Heart left ventricle (tissue), 16 donors: ENCODE data around the gene DUSP12. TPM values are rescaled to one million over a fixed set of nuclear protein-coding genes. Genes with fewer than 3 reads are reported as not detected.

Experiments
- ATAC-seq, 4 donors: fragments of 200-7000 bp; cut with Tn5 transposase; one replicate each; pipeline ENCODE4 v1.9.1; 2020 to 2022; ENCODE audit warnings: moderate library complexity in 4 of 4, mild to moderate bottlenecking in 3 of 4, moderate number of reproducible peaks in 1 of 4
- DNase-seq, 5 donors: peaks; one replicate each; pipeline ENCODE4 v3.0.0-alpha.2; 2020
- H3K27ac ChIP-seq, 12 donors: fragments of 200-600 bp; sonication (generic) in 4 of 12; one replicate each; pipeline versions ENCODE4 v1.5.0 to v1.8.0; 2016 to 2022; ENCODE audit warnings: mild to moderate bottlenecking in 2 of 12
- H3K27me3 ChIP-seq, 9 donors: fragments of 200-600 bp; sonication (generic) in 2 of 9; one replicate each; pipeline versions ENCODE4 v1.5.1 to v1.8.0; 2016 to 2022; ENCODE audit warnings: mild to moderate bottlenecking in 3 of 9
- H3K36me3 ChIP-seq, 9 donors: fragments of 200-600 bp; sonication (generic) in 2 of 9; one replicate each; pipeline versions ENCODE4 v1.5.0 to v1.8.0; 2018 to 2022; ENCODE audit warnings: mild to moderate bottlenecking in 2 of 9
- H3K4me1 ChIP-seq, 12 donors: fragments of 200-600 bp; sonication (generic) in 4 of 12; one replicate each; pipeline versions ENCODE4 v1.5.0 to v1.8.0; 2016 to 2022; ENCODE audit warnings: mild to moderate bottlenecking in 3 of 12
- H3K4me3 ChIP-seq, 12 donors: fragments of 200-600 bp; sonication (generic) in 4 of 12; one replicate each; pipeline versions ENCODE4 v1.5.0 to v1.8.0; 2017 to 2022; ENCODE audit warnings: mild to moderate bottlenecking in 9 of 12, moderate library complexity in 4 of 12
- H3K9me3 ChIP-seq, 12 donors: fragments of 200-600 bp; sonication (generic) in 4 of 12; one replicate each; pipeline versions ENCODE4 v1.5.0 to v1.8.0; 2016 to 2022; ENCODE audit warnings: mild to moderate bottlenecking in 1 of 12
- POLR2A ChIP-seq, 2 donors: fragments of 450-650 bp; IDR thresholded peaks; one replicate each; pipeline ENCODE4 v1.6.1; 2017; ENCODE audit warnings: antibody characterized with exemption in 2 of 2, mild to moderate bottlenecking in 2 of 2, moderate library complexity in 2 of 2
- WGBS, 4 donors: extraction: QIAGEN DNeasy Blood & Tissue Kit in 2 of 4; methylation state at CpG; one replicate each; pipeline versions ENCODE4 v1.1.5 to v1.1.7; 2013 to 2018; 5-methylcytosine and 5-hydroxymethylcytosine counted together
- intact Hi-C, 10 donors: fragments of 100-400 bp; cut with DNase I; formaldehyde crosslinking; loops; one replicate each; pipeline versions ENCODE4 v1.11.1 to v1.14.2; 2022
- long read RNA-seq, 3 donors: library from polyadenylated mRNA; unstranded; transcript quantifications; one replicate each; pipeline ENCODE4 v2.0.0, GENCODE V29; 2020 to 2021
- polyA plus RNA-seq, 2 donors: library from polyadenylated mRNA; stranded (reverse); fragments of 200-250 nt; gene quantifications; one replicate each; pipeline ENCODE4 v1.2.3, GENCODE V29; 2013
- total RNA-seq, 9 donors: library from RNA; depleted of rRNA in 2 of 9; stranded (reverse); fragments of >200 nt in 2 of 9; fragmentation: NEBNext Ultra II Directional in 3 of 9; extraction: Animal tissue kit (Norgen Biotek cat#: 25700) in 3 of 9; gene quantifications; one replicate each; pipeline versions ENCODE4 v1.1.0 to v1.2.4, GENCODE V29; 2016 to 2023
- TF ChIP-seq, protein P1 (sequence below), 12 donors: fragments of 200-600 bp; sonication (generic) in 4 of 12; IDR thresholded peaks; one replicate each; pipeline versions ENCODE4 v1.5.0 to v1.8.0; 2018 to 2022; ENCODE audit warnings: antibody characterized with exemption in 12 of 12, mild to moderate bottlenecking in 5 of 12
- donor health status: ischemic (EF 13 %, LVEDD 7.1; RV severe dilation, severe dysfunction).
- donor health status: healthy with polysubstance abuse.
- donor health status: DM: no; HTN: yes; CAD: no.
- donor health status: DM: no; HTN: no; CAD: no.
- donor health status: ischemic (EF 25% LVEDD 6.9; RV normal size, moderate dysfunction).
- donor health status: ischemic (EF 25% LVEDD 5.7; RV mildly dilated, moderate dysfunction).
- donor health status: healthy.
- donor health status: DM: yes; HTN: yes; CAD: no.
- donor health status: ischemic (EF 35%, LVEDD 5.7; RV mildly dilated, moderate dysfunction).
- donor health status: nonischemic (EF 11% LVEDD 7.7; RV severe dilation, severe dysfunction).
- donor health status: DM: yes; HTN: yes; CAD: no.
- donor health status: PGD.
- donor health status: ischemic (EF 29% LVEDD 5.4; RV normal size, mild dysfunction).
- donor health status: nonischemic (EF 23%, LVEDD 6.1; RV moderate dilation, normal function).

Gene DUSP12, protein sequence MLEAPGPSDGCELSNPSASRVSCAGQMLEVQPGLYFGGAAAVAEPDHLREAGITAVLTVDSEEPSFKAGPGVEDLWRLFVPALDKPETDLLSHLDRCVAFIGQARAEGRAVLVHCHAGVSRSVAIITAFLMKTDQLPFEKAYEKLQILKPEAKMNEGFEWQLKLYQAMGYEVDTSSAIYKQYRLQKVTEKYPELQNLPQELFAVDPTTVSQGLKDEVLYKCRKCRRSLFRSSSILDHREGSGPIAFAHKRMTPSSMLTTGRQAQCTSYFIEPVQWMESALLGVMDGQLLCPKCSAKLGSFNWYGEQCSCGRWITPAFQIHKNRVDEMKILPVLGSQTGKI
- total RNA-seq (10 to 100 TPM in 1 of 9 donors, 1 to 10 TPM in 8; 5.2 to 10.0 (median 7.1) TPM), polyA plus RNA-seq (10 to 100 TPM in 1 of 2 donors, 1 to 10 TPM in 1; 5.8 to 18.1 TPM)
- long read RNA-seq, donor 1, partial matches to known transcripts: 0 of 8 reads
- long read RNA-seq, donor 1, other reads (novel, unspliced or antisense): 5 of 8 reads
- long read RNA-seq, donor 2, transcript DUSP12-201 (6 exons, 1,270 nt): major isoform, 13 of 28 reads
- long read RNA-seq, donor 2, partial matches to known transcripts: 1 of 28 reads
- long read RNA-seq, donor 2, other reads (novel, unspliced or antisense): 14 of 28 reads
- long read RNA-seq, donor 3, transcript DUSP12-201 (6 exons, 1,270 nt): major isoform, 5 of 7 reads
- long read RNA-seq, donor 3, partial matches to known transcripts: 0 of 7 reads
- long read RNA-seq, donor 3, other reads (novel, unspliced or antisense): 2 of 7 reads

DNA sequence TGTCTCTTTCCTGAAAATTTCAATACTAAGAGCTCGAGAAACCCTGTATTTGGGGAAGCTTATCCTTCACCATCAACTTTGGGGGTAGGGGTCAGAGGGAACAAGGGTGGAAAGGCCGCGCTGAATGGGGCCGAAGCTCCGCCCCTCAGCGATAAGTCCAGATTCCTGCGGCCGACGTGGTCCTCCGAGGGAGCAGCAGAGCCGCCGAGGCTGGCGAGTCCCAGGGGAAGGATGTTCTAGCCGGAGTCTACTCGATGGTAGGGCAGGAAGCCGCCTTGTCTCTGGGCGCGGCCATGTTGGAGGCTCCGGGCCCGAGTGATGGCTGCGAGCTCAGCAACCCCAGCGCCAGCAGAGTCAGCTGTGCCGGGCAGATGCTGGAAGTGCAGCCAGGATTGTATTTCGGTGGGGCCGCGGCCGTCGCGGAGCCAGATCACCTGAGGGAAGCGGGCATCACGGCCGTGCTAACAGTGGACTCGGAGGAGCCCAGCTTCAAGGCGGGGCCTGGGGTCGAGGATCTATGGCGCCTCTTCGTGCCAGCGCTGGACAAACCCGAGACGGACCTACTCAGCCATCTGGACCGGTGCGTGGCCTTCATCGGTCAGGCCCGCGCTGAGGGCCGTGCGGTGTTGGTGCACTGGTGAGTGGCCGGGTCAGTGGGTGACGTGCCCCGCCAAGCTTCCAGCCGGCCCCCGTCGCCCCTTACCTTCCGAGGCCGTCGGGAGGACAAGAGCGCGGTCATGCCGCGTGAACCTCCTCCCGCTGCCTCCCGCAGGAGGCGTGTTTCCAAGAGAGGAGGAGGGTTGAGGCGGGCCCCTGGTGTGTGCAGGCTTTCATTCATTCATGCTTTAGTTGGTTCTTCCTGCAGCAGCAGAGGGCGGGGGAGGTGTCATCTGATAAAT lies at the start of gene DUSP12:
TSS of gene DUSP12 (plus strand) at position 278 of the 899 bp plus-strand sequence. CDS start at position 294, 16 bp downstream.
- WGBS, 4 donors: 0 to 2% (median 0%) methylated on average over 19 to 65 of the region's 65 CpGs
- Histone ChIP-seq H3K9me3 (no peaks in the 10 kb centered on the region), H3K27me3 (peaks cover 0 to 4% (median 0%) of the 10 kb centered on the region in 9 donors), H3K4me3 (peak within 1 kb of the TSS; percentile 60 to 96 (median 80)), H3K27ac (peak within 1 kb of the TSS; percentile 49 to 93 (median 88)), H3K4me1 (peaks cover 0 to 31% (median 11%) of the 10 kb centered on the region in 12 donors), H3K36me3 (peaks cover 0 to 39% (median 34%) of the 10 kb centered on the region in 9 donors)
- DNase-seq: peak; percentile 95 to 97 (median 96)
- peak; percentile 99 to 100 (median 100) for ATAC-seq
- TF ChIP-seq POLR2A (IDR thresholded peaks at IDR 0.05): peak in 1 of 2 donors; percentile 65
- TF ChIP-seq, protein P1, sequence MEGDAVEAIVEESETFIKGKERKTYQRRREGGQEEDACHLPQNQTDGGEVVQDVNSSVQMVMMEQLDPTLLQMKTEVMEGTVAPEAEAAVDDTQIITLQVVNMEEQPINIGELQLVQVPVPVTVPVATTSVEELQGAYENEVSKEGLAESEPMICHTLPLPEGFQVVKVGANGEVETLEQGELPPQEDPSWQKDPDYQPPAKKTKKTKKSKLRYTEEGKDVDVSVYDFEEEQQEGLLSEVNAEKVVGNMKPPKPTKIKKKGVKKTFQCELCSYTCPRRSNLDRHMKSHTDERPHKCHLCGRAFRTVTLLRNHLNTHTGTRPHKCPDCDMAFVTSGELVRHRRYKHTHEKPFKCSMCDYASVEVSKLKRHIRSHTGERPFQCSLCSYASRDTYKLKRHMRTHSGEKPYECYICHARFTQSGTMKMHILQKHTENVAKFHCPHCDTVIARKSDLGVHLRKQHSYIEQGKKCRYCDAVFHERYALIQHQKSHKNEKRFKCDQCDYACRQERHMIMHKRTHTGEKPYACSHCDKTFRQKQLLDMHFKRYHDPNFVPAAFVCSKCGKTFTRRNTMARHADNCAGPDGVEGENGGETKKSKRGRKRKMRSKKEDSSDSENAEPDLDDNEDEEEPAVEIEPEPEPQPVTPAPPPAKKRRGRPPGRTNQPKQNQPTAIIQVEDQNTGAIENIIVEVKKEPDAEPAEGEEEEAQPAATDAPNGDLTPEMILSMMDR (IDR thresholded peaks at IDR 0.05): peak in 5 of 12 donors; percentile 10 to 57 (median 29)
- intact Hi-C loops: loop anchor here in 9 of 10 donors (2.0 to 10.0 kb wide), 5 partner anchors 15 to 355 kb away; no protein-coding TSS in a partner anchor

DNA sequence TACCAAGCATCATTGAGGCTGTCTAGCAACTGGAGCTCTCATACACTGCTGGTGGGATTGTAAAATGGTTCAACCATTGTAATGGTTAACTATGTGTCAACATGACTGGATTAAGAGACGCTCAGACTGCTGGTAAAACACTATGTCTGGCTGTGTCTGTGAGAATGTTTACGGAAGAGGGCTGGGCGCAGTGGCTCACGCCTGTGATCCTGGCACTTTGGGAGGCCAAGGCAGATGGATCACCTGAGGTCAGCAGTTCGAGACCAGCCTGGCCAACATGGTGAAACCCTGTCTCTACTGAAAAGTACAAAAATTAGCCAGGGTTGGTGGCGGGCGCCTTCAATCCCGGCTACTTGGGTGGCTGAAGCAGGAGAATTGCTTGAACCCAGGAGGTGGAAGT lies 47.3 kb upstream of the DUSP12 start:
- H3K27me3 ChIP-seq: no peaks in the 10 kb centered on the region
- no peaks in the 10 kb centered on the region for H3K9me3 ChIP-seq
- H3K4me3 ChIP-seq: no peak overlapping the region
- peaks cover 0 to 13% (median 3%) of the 10 kb centered on the region in 12 donors for H3K4me1 ChIP-seq
- ATAC-seq (no peak), DNase-seq (no peak)
- intact Hi-C loops: no loop called here
- no peaks in the 10 kb centered on the region for H3K36me3 ChIP-seq
- 84 to 88% (median 87%) methylated on average over 8 of the region's 8 CpGs for whole genome bisulfite sequencing, 4 donors
- TF ChIP-seq POLR2A (IDR thresholded peaks at IDR 0.05): no peak
- TF ChIP-seq, protein P1 (IDR thresholded peaks at IDR 0.05): no peak
- no peak overlapping the region for H3K27ac ChIP-seq

DNA sequence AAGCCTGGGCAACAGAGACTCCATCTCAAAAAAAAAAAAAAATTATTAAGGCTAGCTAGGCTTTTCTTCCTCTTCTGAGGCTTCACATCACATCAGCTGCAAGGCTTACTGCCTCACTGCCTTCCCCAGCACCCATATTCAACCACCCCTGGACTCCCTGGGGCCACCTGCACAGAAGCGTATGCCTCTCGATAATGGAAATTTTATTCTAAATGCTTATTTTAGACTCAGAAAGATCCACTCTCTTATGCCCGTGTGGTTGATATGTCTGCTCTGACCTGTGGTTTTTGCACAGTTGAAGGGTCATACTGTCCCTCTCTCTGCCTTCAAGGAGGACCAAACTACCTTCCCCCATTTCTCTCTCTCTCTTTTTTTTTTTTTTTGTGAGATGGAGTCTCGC lies 44.0 kb upstream of the DUSP12 start:
- H3K9me3 ChIP-seq: no peaks in the 10 kb centered on the region
- TF ChIP-seq POLR2A (IDR thresholded peaks at IDR 0.05): no peak
- TF ChIP-seq, protein P1 (IDR thresholded peaks at IDR 0.05): no peak
- H3K27ac ChIP-seq: no peak overlapping the region
- intact Hi-C loops: no loop called here
- H3K36me3 ChIP-seq: no peaks in the 10 kb centered on the region
- no peak overlapping the region for H3K4me3 ChIP-seq
- ATAC-seq: no peak
- no peak for DNase-seq
- WGBS, 4 donors: 80 to 98% (median 90%) methylated on average over 4 of the region's 4 CpGs
- H3K4me1 ChIP-seq: peaks cover 0 to 16% (median 3%) of the 10 kb centered on the region in 12 donors
- peaks cover 0 to 9% (median 0%) of the 10 kb centered on the region in 9 donors for H3K27me3 ChIP-seq
